VCaP (cell line): ENCODE results near the gene APLF.

Source experiments
- H3K27ac ChIP-seq: fragments of 450-650 bp; 2 replicates; pipeline ENCODE4 v1.5.1; 2017
- CTCF ChIP-seq: fragments of 450-650 bp; conservative IDR thresholded peaks from 2 replicates; pipeline ENCODE4 v1.5.1; 2017; ENCODE audit warnings: mild to moderate bottlenecking, moderate library complexity

Gene APLF

GRCh38 chr2:68448671-68449653 lies 18.4 kb upstream of the APLF start:
- no peak for TF ChIP-seq CTCF
- H3K27ac ChIP-seq, result no peak overlapping the region

DNA sequence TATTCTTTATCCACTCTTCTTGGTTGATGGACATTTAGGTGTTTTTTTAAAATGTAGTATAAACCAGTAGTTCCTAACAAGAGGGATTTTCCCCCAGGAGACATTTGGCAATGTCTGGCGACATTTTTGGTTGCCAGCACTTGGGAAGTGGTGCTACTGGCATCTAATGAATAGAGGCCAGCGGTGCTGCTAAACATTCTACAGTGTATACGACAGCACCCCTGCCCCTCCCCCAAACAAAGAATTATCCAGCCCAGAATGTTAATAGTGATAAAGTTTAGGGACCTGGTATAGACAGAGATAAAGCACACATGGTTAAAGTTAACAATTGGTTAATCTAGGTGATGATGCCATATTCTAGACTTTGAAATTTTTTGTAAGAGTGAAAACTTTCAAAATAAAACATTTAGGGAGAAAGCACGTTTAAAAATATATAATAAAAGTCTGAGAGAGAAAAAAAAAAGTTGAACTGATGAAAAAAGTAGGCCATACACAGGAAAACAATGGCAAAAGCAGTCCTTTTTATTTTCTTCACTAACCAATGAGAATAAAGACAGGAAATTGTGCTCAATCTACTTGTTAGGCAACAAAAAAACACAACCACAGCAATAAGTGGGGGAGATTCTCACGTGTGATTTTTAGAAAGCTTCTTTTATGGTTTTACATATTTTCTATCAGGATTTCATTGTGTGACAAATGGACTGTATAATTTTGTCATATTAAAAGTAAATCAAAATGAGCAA lies 15.1 kb upstream of the APLF start:
- TF ChIP-seq CTCF, result no peak
- H3K27ac ChIP-seq, result no peak overlapping the region

- no peak overlapping the region for H3K27ac ChIP-seq
- no peak for TF ChIP-seq CTCF
Observed at GRCh38 chr2:68453761-68454360, 13.5 kb upstream of the APLF start.

- TF ChIP-seq CTCF, result no peak
- H3K27ac ChIP-seq, result no peak overlapping the region
Observed at GRCh38 chr2:68454719-68455118, 12.7 kb upstream of the APLF start.

DNA sequence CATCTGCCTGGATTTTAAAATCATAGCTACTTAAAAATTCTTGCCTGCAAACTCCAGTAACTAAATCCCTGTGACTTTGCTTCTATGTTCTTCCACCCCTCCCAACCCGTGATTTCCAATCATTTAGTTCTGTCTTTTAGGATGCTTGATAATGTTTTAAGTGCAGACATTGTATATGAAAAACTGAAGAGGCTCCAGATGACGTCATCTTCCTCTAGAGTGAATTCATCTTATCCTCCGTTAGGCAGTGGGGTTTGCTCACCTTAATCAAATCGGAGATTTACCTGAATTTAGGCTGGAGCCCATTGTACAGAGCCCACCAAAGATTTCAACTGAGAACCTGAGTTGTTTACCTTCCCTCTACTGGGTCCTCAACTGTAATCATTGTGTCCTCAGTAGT lies 11.2 kb upstream of the APLF start:
- no peak overlapping the region for H3K27ac ChIP-seq
- TF ChIP-seq CTCF, result no peak

DNA sequence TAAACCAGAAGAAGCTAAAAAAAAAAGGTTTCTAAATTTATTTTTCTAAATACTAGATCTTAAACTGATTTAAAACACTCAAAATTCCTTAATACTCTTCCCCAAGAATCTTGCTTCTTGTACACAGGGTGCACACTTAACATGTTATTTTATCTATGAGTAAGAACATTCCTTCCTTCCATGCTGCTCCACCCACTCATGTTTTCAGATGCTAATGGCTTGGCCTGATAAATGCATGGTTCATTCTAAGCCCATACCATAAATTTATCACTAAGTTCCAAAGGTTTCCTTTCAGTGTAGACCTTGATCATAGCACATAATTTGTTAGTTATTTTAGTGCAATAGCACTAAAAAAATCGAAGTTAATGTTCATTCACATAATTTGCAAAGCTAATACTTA lies 8.4 kb upstream of the APLF start:
- H3K27ac ChIP-seq, result no peak overlapping the region
- TF ChIP-seq CTCF, result no peak

DNA sequence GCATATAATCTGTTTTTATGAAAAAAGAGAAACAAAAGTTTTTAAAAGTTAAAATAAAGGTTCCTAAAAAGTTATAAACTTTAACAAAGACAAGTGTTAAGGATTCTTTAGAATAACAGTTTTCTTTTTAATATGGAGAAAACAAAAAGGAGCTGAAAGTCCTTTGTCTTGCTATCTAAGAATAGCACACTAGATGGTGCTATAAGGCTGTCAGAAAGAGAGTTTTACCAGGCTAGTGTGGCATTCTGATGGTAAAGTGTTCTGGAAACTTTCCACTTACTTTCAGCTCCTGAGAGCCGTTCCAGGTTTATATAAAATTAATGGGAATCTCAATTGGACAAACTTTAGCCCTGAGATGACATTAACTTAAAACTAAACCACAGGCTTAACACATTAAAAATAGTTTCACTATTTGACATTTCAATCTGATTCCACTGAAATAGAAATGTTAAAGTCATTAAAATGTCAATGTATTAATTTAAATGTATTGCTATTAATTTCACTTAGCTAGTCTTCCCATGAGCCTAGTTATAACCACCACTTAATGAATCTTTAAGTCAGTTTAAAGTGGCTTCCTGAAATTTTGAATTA lies 4.0 kb upstream of the APLF start:
- H3K27ac ChIP-seq, result no peak overlapping the region
- peak; percentile 89 for TF ChIP-seq CTCF
